Lung (tissue), 12 donors: ENCODE measurements around the gene TYSND1. TPM values are rescaled to one million over a fixed set of nuclear protein-coding genes. Genes with fewer than 3 reads are reported as not detected.

ENCODE experiments used
- ATAC-seq: fragments of 200-7000 bp; cut with Tn5 transposase; one replicate; pipeline ENCODE4 v1.9.1; 2020; ENCODE audit warnings: moderate number of reproducible peaks; ENCODE audit not compliant: insufficient read depth, low FRiP score
- DNase-seq, 3 donors: peaks; one replicate each; pipeline ENCODE4 v3.0.0-alpha.2; 2013 to 2017
- H3K27ac ChIP-seq, 2 donors: one replicate each; pipeline ENCODE4 v1.5.1; 2013; ENCODE audit warnings: mild to moderate bottlenecking in 2 of 2, moderate library complexity in 2 of 2, control low read depth in 1 of 2, inconsistent platforms in 1 of 2, low read depth in 1 of 2, low read length in 1 of 2
- H3K27me3 ChIP-seq, 3 donors: one replicate each; pipeline ENCODE4 v1.5.1; 2013; ENCODE audit warnings: low read length in 2 of 3; ENCODE audit not compliant: control insufficient read depth in 3 of 3, insufficient read depth in 3 of 3
- H3K36me3 ChIP-seq, 4 donors: one replicate each; pipeline ENCODE4 v1.5.1; 2013; ENCODE audit warnings: low read length in 4 of 4, mild to moderate bottlenecking in 1 of 4, moderate library complexity in 1 of 4; ENCODE audit not compliant: control insufficient read depth in 4 of 4, insufficient read depth in 4 of 4
- H3K4me1 ChIP-seq, 5 donors: one replicate each; pipeline ENCODE4 v1.5.1; 2013; ENCODE audit warnings: low read length in 5 of 5, mild to moderate bottlenecking in 2 of 5, moderate library complexity in 1 of 5; ENCODE audit not compliant: control insufficient read depth in 5 of 5, insufficient read depth in 5 of 5
- H3K4me3 ChIP-seq: one replicate; pipeline ENCODE4 v1.5.1; 2013; ENCODE audit warnings: mild to moderate bottlenecking, control low read depth, moderate library complexity
- H3K9ac ChIP-seq, 2 donors: one replicate each; pipeline ENCODE4 v1.5.1; 2013; ENCODE audit warnings: low read length in 2 of 2, control low read depth in 1 of 2; ENCODE audit not compliant: insufficient read depth in 1 of 2
- H3K9me3 ChIP-seq, 4 donors: one replicate each; pipeline ENCODE4 v1.5.1; 2013; ENCODE audit warnings: low read length in 3 of 4, mild to moderate bottlenecking in 1 of 4, moderate library complexity in 1 of 4; ENCODE audit not compliant: control insufficient read depth in 4 of 4, insufficient read depth in 3 of 4
- WGBS, 2 donors: extraction: QIAGEN DNeasy Blood & Tissue Kit; methylation state at CpG; one replicate each; pipeline ENCODE4 v1.1.7; 2013; 5-methylcytosine and 5-hydroxymethylcytosine counted together
- polyA plus RNA-seq, 2 donors: library from polyadenylated mRNA; stranded (reverse); fragments of 200-250 nt; gene quantifications; one replicate each; pipeline ENCODE4 v1.2.1, GENCODE V29; 2013
- total RNA-seq, 2 donors: library from RNA; depleted of rRNA in 1 of 2; stranded (reverse); fragments of >200 nt in 1 of 2; gene quantifications; one replicate each; pipeline ENCODE4 v1.2.1, GENCODE V29; 2014 to 2021
- TF ChIP-seq, protein P1 (sequence below): IDR thresholded peaks from 2 replicates; pipeline ENCODE4 v1.5.1; 2012; ENCODE audit warnings: mild to moderate bottlenecking; ENCODE audit errors: control extremely low read depth, extremely low read depth
- donor health status: control.
- donor health status: control.
- donor health status: Bipolar disorder and iron deficiency.
- donor health status: healthy.
- donor health status: DM: yes; HTN: yes; CAD: no.

The TYSND1 gene
- total and polyA plus RNA-seq, 4 donors = 7.5 to 14.9 (median 9.9) TPM

DNA sequence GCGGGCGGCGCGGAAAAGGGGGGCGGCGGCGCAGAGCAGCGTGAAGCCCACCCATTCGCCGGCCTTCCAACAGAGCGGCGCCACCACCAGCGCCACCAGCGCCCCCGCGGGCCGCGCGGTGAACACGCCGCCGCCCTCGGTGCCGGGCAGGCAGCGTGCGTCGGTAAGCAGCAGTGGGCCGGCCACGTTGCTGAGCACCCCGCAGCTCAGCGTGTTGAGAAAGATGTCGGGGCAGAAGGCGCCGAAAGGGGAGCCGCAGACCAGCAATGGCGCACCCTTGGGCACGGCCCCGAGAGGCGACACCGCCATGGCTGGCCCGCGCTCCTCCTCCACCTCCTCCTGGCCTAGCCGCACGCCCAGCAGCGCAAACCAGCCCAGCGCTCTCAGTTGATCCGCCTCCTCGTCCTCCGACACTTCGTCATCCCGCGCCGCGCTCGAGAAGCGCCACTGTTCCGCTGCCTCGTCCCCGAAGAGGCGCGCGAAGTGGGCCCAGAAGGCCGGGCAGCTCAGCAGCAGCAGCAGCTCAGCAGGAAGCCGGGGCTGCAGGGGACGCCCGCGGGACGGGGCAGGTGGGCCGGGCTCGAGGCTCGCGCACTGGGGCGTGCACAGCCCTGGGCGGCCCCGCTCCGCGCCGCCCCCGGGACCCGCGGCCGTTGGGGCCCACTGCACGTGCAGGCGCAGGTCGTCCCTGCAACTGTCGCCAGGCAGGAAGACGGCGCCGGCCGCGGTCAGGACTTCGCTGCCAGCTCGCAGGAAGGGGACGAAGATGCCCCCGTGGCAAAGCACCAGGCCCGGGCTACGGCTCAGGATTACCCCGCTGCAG lies 623 bp downstream of the TYSND1 start:
- peak; percentile 71 to 75 (median 71) for DNase-seq
- ATAC-seq = peak; percentile 68
- Histone ChIP-seq H3K9ac (no peak overlapping the region), H3K27me3 (no peaks in the 10 kb centered on the region), H3K9me3 (no peaks in the 10 kb centered on the region), H3K4me1 (peaks cover 0 to 21% (median 7%) of the 10 kb centered on the region in 5 donors), H3K36me3 (peaks cover 3 to 13% (median 5%) of the 10 kb centered on the region in 4 donors), H3K27ac (peak overlapping the region; percentile 84 to 95), H3K4me3 (peak overlapping the region; percentile 79)
- WGBS, 2 donors = 0 to 1% methylated on average over 63 to 98 of the region's 98 CpGs
- TF ChIP-seq, protein P1, sequence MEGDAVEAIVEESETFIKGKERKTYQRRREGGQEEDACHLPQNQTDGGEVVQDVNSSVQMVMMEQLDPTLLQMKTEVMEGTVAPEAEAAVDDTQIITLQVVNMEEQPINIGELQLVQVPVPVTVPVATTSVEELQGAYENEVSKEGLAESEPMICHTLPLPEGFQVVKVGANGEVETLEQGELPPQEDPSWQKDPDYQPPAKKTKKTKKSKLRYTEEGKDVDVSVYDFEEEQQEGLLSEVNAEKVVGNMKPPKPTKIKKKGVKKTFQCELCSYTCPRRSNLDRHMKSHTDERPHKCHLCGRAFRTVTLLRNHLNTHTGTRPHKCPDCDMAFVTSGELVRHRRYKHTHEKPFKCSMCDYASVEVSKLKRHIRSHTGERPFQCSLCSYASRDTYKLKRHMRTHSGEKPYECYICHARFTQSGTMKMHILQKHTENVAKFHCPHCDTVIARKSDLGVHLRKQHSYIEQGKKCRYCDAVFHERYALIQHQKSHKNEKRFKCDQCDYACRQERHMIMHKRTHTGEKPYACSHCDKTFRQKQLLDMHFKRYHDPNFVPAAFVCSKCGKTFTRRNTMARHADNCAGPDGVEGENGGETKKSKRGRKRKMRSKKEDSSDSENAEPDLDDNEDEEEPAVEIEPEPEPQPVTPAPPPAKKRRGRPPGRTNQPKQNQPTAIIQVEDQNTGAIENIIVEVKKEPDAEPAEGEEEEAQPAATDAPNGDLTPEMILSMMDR = peak; percentile 55

DNA sequence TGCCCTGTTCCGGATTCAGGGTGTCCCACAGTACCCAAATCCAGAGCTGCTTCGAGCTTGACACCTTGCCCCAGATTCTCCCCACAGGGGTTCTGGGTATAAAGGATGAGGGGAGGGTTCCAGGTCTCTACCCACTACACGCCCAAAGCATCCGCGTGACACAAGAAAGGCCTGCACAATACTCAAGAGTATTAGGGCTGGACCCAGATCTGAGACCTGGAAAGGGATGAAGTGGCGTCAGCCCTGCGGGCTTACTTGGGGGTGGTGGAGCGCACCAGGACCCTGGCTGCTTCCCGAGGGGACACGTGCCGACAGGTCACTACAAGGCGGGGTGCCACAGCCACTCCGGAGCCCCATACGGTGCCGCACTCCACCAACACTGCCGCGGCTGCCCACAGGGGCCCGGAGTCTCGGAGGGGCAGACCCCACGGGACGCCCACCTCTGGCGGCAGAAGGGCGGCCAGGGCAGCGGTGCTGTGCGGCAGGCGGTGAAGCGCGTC lies 1.3 kb downstream of the TYSND1 start:
- WGBS, 2 donors = 10 to 12% methylated on average over 28 of the region's 28 CpGs
- ATAC-seq = no peak
- no peaks in the 10 kb centered on the region for H3K27me3 ChIP-seq

DNA sequence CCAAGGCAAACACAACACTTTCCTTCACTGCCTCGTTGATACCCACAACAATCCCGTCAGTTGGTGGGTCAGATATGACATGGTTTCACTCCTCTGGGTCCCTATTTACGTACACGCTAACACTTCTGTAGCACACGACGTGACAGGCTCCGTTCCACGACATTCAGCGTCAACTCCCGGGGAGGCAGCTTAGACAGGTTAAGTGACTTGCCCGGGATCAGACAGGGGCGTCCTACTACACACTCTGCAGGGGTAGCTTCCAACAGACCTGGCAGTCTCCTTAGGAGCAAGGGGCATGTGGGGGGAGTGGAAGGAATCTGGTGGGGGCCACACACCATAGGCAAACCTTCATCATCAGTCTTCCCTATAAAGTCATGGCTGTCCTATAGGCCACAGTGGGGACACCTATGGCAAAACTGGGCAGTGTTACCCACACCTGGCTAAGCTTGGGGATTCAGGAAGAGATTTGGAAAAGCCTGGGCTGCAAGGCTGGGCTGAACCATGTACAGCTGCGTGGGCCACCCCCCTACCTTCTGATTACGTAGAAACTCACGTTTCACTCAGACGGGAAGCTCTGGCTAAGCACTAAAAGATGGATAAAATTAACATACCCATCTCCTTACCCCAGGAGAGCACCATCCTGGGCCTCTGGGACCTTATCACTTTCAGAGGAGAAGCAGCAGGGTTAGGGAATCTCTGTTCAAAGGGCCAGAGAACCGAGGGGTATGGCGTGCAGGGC lies 2.0 kb downstream of the TYSND1 start:
- whole genome bisulfite sequencing, 2 donors = 84 to 89% methylated on average over 18 of the region's 18 CpGs
- no peaks in the 10 kb centered on the region for H3K9me3 ChIP-seq
- TF ChIP-seq, protein P1 = no peak
- no peak overlapping the region for H3K27ac ChIP-seq
- H3K4me1 ChIP-seq = peaks cover 0 to 21% (median 7%) of the 10 kb centered on the region in 5 donors
- H3K27me3 ChIP-seq = no peaks in the 10 kb centered on the region
- peaks cover 0 to 5% (median 3%) of the 10 kb centered on the region in 4 donors for H3K36me3 ChIP-seq
- no peak overlapping the region for H3K4me3 ChIP-seq
- DNase-seq (no peak), ATAC-seq (no peak)
- peak overlapping the region in 1 of 2 donors; percentile 14 for H3K9ac ChIP-seq

More for the DNA sequence above, 1.3 kb downstream of the TYSND1 start:
- Histone ChIP-seq H3K9ac (peak overlapping the region in 1 of 2 donors; percentile 14), H3K4me1 (peaks cover 0 to 21% (median 7%) of the 10 kb centered on the region in 5 donors), H3K27ac (peak overlapping the region; percentile 84 to 95), H3K4me3 (peak overlapping the region; percentile 79), H3K36me3 (peaks cover 2 to 9% (median 4%) of the 10 kb centered on the region in 4 donors), H3K9me3 (no peaks in the 10 kb centered on the region)
- TF ChIP-seq, protein P1 = no peak
- DNase-seq = no peak
